DND-41 (cell line): ENCODE measurements around the gene SYNE2.

ENCODE experiments used
- EZH2 ChIP-seq: IDR thresholded peaks from 3 replicates; pipeline ENCODE4 v1.6.1; 2012; ENCODE audit warnings: borderline replicate concordance, low read depth, mild to moderate bottlenecking, moderate library complexity, low read length, inconsistent platforms; ENCODE audit not compliant: severe bottlenecking
- TF ChIP-seq, protein P1 (sequence below): IDR thresholded peaks from 2 replicates; pipeline ENCODE4 v1.5.1; 2012; ENCODE audit warnings: borderline replicate concordance, low read length, moderate library complexity, mild to moderate bottlenecking; ENCODE audit not compliant: poor library complexity, severe bottlenecking; ENCODE audit errors: extremely low read depth

DNA sequence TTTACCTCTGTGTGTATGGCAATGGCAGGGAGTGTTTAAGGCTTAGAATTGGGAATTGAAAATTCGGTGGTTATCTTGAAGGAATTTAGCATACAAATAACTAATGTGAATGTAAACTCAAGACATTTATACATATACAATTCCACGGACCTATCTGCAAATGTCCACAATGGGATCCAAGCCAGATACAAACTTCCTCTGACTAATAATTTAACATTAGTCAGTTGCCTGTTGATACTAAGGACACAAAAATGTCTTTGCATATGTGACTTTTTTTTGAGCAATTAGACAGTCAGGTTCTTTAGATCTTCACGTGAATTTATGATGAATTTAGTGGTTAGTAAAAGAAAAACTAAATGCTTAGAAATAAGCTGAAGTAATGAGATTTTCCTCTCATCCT, 400.9 kb downstream of the SYNE2 start:
- TF ChIP-seq, protein P1, sequence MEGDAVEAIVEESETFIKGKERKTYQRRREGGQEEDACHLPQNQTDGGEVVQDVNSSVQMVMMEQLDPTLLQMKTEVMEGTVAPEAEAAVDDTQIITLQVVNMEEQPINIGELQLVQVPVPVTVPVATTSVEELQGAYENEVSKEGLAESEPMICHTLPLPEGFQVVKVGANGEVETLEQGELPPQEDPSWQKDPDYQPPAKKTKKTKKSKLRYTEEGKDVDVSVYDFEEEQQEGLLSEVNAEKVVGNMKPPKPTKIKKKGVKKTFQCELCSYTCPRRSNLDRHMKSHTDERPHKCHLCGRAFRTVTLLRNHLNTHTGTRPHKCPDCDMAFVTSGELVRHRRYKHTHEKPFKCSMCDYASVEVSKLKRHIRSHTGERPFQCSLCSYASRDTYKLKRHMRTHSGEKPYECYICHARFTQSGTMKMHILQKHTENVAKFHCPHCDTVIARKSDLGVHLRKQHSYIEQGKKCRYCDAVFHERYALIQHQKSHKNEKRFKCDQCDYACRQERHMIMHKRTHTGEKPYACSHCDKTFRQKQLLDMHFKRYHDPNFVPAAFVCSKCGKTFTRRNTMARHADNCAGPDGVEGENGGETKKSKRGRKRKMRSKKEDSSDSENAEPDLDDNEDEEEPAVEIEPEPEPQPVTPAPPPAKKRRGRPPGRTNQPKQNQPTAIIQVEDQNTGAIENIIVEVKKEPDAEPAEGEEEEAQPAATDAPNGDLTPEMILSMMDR = no peak
- TF ChIP-seq EZH2 = no peak
